NCI-H2196 treated with DMSO at 0.1 percent for 48 hours (cell line): Measurements from ENCODE around the gene DGKZ.
"Not testable (repeated sequence)": the region's sequence is repeated elsewhere in the genome, so short reads cannot be mapped to it uniquely, and the experiment has no call there.

ENCODE experiments used
- DNase-seq: peaks from one replicate; lab custom pipeline; 2025; ENCODE audit not compliant: unreplicated experiment; lab: John Stamatoyannopoulos, UW

DGKZ gene

DNA sequence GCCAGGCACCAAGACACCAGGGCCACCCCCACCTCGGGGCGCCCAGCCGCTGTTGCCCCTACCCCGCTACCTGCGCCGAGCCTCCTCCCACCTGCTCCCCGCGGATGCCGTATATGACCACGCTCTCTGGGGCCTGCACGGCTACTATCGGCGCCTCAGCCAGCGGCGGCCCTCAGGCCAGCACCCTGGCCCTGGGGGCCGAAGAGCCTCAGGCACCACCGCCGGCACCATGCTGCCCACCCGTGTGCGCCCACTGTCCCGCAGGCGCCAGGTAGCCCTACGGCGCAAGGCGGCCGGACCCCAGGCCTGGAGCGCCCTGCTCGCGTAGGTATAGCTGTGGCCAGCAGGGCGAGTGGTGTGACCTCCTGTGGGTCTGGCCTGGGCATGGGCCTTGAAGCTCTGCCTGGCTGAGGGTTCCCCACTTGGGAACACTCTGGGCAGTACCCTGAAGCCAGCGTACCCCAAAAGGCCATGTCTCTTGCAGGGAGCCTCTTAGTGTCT is 19.4 kb downstream of the DGKZ start:
- DNase-seq = no peak

DNA sequence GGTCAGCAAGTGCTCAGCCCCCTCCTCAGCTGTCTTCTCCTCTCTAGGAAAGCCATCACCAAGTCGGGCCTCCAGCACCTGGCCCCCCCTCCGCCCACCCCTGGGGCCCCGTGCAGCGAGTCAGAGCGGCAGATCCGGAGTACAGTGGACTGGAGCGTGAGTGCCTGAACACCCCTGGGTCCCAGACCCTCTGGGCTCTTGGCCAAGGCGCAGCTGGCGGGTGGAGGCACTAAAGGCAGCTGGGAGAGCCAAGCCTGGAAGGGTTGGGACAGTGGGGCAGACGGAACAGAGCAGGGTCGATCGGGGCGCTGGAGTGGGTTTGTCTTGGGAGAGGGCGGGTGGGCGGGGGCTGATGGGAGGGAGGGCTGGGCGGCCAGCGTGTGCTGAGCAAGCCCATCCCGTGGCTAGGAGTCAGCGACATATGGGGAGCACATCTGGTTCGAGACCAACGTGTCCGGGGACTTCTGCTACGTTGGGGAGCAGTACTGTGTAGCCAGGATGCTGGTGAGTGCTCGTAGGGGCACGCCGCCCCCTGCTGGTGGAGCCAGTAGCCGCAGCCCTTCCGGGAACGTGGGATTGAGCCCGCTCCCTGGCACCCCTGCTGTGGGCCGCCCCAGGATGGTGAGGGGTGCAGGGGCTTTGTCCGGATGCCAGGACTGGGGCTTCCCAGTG is 20.1 kb downstream of the DGKZ start:
- no peak for DNase-seq

DNA sequence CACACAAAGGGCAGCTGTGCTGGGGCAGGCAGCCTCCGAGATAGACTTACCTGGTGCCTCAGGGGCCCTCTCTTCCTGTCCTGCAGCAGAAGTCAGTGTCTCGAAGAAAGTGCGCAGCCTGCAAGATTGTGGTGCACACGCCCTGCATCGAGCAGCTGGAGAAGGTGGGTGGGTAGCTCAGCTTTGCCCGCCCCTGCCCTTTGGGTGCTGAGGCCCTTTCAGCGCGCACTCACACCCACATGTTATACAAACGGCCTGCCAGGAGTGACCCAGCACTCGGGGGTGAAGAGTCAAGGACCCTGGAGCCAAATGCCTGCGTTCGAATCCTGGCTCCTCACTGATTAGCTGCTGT is 20.6 kb downstream of the DGKZ start:
- DNase-seq = no peak

DNA sequence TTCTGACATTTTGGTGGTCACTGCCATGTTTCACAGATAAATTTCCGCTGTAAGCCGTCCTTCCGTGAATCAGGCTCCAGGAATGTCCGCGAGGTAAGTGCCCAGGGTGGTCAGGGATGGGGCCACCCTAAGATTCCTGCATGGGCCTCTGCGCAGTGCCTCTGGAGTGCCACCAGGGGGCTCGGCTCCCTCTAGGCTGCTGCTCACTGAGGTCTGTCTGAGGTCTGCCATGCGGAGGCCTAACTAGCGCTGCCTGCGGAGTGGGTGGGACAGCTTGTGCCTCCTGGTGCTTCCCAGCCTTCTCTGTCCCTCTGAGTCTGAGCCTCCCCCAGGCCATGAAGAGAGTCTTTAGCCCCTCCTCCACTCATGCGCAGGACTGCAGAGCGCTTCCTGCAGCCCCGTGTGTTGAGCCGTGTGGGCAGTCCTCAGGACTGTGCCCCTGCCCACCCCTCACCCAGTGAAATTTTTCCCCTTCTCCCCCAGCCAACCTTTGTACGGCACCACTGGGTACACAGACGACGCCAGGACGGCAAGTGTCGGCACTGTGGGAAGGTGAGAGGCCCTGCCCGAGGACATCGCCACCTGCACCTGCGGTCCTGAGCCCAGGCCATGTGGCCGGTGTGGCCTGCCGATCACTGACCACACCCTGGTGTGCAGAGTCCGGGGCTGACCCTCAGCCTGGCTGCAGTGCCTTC is 22.3 kb downstream of the DGKZ start:
- DNase-seq = peak; percentile 46

DNA sequence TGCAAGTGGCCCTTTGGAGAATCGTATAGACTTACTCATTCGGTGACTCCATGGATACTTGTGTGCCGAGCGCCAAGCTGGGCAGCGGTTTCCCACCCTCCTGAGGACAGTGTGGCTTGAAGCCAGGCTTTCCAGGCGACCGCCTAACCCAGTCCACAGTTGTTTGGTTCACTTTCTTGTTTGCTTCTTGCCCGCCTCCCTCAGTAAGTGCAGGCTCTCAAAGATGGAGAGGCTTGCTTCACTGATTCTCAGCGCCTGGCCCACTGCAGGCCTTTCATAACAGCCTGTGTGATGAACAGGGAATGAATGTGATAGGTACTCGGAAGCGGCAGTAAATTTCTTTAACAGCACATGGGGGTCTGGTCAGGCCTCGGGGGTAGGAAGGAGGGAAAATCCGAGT is 23.0 kb downstream of the DGKZ start:
- DNase-seq = no peak

DNA sequence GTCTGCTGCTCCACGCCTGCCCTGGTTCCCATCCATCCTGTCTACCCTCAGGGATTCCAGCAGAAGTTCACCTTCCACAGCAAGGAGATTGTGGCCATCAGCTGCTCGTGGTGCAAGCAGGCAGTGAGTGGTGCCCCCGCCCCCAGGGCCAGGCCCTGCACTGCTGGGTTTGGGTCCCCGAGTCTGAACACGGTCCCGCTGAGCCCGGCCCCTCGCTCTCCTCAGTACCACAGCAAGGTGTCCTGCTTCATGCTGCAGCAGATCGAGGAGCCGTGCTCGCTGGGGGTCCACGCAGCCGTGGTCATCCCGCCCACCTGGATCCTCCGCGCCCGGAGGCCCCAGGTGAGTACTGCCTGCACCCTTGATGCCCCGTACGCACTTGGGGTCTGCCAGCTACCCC is 24.0 kb downstream of the DGKZ start:
- DNase-seq = not testable (repeated sequence)

DNA sequence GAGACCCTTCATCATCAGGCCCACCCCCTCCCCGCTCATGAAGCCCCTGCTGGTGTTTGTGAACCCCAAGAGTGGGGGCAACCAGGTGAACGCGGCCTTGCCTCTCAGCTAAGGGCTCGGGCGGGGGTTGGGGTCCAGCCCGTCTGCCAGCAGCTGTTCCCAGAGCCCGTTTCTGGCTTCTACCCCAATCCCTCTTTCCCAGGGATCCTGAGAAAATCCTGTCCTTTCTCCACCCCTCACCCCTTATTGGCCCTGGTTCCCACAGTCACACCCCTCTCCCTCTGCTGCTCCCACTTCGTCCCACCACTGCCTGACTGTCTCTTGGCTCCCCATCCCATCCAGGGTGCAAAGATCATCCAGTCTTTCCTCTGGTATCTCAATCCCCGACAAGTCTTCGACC is 24.8 kb downstream of the DGKZ start:
- no peak for DNase-seq

DNA sequence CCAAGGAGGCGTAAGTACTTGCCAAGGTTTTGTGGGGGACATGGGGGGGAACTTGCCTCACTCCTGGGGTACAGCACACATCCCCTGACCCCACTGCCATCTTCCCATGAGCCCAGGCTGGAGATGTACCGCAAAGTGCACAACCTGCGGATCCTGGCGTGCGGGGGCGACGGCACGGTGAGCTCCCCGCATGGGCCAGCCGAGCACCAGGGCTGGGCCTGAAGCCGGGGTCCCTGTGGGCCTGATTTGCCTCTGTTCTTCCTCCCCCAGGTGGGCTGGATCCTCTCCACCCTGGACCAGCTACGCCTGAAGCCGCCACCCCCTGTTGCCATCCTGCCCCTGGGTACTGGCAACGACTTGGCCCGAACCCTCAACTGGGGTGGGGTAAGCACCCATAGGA is 25.2 kb downstream of the DGKZ start:
- not testable (repeated sequence) for DNase-seq

DNA sequence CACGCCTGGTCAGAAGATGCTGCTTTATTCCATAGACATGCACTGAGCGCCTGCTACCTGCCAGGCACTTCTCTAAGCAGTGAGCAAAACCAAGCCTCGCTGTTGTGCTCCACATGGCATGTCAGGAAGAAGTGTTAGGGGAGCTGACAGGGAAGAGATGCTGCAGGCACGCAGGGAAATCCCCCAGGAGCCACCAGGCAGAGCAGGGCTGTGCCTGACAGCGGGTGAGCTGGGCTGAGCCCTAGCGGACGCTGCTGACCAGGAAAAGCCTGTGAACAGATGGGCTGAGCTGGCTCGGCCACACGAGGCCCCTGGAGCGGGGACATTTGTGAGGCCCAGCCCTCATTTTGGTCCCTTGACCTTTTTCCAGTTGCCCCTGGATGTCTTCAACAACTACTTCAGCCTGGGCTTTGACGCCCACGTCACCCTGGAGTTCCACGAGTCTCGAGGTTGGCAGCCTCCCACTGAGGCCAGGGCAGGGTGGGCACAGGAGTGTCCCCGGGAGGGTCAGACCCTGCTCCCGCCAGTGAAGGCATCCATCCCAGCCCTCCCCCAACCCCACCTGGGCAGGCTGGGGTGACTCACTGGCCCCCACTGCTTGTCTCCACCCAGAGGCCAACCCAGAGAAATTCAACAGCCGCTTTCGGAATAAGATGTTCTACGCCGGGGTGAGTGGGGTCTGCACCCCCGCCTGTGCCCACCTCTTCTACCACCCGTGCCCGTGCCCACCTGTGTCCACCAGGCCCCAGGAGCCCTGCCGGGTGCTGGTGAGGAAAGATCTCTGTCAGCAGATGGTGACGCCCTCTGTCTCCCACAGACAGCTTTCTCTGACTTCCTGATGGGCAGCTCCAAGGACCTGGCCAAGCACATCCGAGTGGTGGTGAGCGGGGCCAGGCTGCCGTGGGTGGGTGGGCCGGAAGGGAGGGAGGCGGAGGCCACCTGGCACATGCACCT is 26.8 kb downstream of the DGKZ start:
- DNase-seq = no peak

DNA sequence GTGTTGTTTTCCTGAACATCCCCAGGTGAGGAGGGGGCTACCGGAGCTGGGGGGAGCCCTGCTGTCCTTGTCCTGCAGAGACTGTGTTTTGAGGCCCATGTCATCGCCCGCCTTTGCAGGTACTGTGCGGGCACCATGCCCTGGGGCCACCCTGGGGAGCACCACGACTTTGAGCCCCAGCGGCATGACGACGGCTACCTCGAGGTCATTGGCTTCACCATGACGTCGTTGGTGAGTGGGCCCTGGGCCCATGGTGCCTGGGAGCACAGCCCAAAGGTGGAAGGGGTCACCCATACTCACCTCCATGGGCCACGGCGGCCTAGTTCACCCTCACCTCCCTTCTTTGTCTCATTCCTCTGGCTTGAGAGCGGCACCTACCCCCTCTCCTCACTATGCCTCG is 27.6 kb downstream of the DGKZ start:
- no peak for DNase-seq

DNA sequence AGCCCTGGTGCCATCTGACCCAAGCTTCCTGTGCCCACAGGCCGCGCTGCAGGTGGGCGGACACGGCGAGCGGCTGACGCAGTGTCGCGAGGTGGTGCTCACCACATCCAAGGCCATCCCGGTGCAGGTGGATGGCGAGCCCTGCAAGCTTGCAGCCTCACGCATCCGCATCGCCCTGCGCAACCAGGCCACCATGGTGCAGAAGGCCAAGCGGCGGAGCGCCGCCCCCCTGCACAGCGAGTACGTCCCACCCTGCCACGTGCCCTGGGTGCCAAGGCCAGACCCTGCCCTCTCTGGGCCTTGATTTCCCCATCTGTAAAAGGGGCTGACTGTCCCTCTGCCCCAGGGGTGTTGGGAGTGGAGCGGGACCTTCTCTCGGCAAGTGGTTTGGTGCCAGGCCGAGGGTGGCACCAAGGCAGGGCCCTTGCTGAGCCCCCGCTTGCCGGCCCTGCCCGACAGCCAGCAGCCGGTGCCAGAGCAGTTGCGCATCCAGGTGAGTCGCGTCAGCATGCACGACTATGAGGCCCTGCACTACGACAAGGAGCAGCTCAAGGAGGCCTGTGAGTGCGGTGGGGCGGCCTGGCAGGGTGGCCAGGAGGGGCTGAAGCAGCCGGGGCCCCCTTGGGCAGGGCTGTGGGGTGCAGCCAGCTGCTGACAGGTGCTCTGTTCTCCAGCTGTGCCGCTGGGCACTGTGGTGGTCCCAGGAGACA is 28.3 kb downstream of the DGKZ start:
- DNase-seq = no peak

DNA sequence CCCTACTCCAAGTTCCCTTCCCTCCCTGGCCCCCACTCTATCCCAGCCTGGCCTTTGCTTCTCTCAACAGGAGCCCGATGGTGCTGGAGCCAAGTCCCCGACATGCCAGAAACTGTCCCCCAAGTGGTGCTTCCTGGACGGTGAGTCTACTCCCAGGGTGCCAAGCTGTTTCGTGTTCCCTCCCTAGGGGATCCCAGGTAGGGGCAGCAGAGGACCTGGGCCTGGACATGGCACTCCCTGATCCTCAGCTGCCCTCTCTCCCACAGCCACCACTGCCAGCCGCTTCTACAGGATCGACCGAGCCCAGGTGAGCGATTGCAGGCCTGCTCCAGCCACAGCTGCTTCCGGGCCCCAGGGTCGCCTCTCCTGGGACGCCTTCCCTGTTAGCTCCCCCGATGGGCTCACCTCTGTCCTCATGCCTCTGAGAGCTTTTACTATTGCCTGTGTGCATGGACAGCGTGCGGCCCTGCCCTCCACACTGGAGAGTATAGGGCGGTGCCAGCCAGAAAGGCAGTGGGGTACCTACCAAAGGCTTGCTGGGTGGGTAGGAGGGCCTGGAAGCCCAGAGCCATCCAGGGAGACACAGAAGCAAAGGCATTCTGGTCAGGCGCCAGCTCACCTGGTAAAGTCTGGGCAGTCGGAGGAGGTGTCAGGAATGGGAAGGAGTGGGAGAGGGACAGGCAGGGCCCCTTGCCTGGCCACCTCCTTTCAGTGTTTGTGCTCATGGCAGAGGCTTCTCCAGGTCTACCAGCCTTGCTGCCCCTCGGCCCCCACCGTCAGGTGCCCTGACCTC is 29.2 kb downstream of the DGKZ start:
- DNase-seq = no peak

DNA sequence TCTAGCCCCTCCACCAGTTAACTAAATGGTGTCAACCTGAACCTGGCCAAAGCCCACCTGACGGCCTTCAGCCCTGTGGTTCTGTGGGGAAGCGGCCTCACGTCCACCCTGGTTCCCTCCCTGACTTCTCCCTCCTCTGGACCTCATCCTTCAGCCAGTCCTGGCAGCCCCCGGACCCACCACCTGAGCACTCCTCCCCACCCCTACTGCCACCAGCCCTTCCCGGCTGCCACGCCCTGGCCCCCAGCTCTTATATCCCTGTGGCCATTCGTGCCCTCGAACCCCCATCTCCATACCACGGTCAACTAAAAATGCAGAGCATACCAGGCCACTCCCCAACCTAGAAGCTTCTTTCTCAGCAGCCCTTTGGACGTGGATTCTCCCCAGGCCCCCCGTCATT is 30.0 kb downstream of the DGKZ start:
- DNase-seq = no peak

DNA sequence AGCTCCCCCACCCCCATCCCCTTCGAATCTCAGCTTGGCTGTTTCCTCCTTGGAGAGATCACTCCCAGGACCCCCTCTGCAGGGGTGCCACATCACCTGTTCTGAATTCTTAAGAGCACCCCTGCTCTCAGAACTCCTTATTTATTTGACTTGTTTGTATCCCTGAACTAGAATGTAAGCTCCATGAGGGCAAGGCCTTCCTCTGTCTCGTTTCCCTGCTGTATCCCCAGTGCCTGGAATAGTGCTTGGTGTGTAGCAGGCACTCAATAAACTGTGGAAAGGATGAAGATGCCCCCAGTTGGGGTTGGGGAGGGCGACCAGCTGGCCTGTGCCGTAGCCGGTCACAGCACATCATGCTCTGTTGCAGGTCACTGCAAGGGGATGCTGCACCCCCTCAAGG is 30.6 kb downstream of the DGKZ start:
- DNase-seq = no peak

DNA sequence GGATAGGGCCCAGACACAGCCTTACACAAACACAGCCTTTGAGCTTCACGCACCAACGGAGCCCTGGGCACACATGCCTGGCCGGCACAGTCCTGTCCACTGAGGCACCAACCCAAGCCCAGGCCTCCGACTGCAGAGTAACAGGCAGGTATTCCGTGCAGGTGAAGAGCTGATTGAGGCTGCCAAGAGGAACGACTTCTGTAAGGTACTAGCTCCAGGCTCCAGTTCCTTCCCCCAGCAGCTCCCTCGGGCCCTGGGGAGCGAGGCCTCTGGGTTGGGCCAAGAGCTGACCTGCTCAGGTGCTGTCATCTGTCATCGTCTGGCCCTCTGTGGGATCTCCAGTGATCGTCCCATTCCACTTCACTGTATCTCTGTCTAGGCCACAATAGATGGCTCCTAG is 31.0 kb downstream of the DGKZ start:
- no peak for DNase-seq

DNA sequence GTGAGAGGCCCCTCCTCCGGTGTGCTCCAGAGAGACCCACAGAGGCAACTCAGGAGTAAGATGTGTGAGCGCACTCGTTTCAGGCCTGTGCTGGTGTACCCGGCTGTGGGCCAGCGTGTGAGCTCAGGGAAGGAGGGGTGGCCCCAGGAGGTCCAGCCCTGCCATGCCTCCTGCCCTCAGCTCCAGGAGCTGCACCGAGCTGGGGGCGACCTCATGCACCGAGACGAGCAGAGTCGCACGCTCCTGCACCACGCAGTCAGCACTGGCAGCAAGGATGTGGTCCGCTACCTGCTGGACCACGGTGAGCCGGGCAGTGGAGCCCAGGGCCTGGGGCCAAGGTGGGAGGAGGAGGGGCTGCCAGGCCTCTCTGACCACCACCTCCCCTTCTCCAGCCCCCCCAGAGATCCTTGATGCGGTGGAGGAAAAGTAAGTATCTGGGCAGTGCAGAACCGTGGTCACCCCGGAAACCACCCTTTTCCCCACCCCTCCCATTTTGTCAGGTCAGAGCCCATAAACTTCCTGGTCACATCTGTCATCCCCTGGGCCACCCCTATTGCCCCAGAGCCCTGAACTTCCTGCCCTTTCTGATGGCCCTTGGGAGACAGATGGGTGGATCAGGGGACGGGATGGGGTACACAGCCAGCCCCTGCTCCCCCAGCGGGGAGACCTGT is 31.7 kb downstream of the DGKZ start:
- DNase-seq = no peak

DNA sequence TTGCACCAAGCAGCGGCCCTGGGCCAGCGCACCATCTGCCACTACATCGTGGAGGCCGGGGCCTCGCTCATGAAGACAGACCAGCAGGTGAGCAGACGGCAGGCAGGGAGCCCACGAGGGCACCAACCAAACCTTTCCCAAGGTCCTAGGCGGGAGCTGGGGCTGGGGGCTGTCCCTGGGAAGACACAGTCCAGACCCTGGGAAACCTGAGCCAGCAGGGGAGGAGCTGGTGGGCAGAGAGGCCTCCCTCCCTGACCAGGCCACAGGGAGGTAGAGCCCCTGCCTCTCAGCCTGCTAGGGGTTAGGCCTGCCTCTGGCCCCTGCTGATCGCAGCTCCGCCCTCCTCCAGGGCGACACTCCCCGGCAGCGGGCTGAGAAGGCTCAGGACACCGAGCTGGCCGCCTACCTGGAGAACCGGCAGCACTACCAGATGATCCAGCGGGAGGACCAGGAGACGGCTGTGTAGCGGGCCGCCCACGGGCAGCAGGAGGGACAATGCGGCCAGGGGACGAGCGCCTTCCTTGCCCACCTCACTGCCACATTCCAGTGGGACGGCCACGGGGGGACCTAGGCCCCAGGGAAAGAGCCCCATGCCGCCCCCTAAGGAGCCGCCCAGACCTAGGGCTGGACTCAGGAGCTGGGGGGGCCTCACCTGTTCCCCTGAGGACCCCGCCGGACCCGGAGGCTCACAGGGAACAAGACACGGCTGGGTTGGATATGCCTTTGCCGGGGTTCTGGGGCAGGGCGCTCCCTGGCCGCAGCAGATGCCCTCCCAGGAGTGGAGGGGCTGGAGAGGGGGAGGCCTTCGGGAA is 32.4 kb downstream of the DGKZ start:
- not testable (repeated sequence) for DNase-seq

DNA sequence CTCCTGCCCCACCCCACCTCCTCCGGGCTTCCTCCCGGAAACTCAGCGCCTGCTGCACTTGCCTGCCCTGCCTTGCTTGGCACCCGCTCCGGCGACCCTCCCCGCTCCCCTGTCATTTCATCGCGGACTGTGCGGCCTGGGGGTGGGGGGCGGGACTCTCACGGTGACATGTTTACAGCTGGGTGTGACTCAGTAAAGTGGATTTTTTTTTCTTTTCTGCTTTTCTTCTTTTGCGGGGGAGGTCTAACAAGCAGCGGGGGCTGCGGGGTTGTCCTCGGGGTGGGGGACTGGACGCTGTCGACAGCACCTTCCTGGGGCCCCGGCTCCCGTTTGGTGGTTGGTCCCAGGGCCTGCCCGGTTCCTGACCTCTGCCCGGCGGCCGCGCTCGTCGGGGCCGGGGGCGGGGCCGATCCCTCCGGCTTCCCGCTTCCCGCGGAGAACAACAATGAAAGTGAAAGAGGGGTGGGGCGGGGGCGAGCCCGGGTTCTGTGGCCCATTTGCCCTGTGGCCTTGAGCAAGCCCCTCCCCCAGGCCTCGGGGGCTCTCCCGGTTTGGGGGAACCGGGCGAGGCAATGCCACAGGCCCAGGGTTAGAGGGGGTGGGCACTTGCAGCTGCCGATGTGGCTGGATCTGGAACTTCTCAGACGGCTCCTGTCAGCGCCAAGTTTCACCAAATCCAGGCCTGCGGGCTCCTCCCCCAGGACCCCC is 33.2 kb downstream of the DGKZ start:
- peak; percentile 52 for DNase-seq
